Caco-2 (cell line): ENCODE measurements around the gene KCNC4. TPM values are rescaled to one million over a fixed set of nuclear protein-coding genes. Genes with fewer than 3 reads are reported as not detected.

ENCODE experiments used
- BruUV-seq: library from RNA; stranded (reverse); fragments of 400-500 nt; replicated peaks from 2 replicates; lab custom pipeline; 2021; lab: Mats Ljungman, UMichigan
- CTCF ChIA-PET: fragments of 300-600 bp; sonication (Branson Sonifier 250); formaldehyde crosslinking; loops from one replicate; lab custom pipeline; 2022; ENCODE audit warnings: antibody characterized with exemption; lab: Charles Lee
- POLR2A ChIA-PET: fragments of 300-600 bp; sonication (Branson Sonifier 250); formaldehyde crosslinking; loops from one replicate; lab custom pipeline; 2022; ENCODE audit warnings: antibody characterized with exemption; lab: Charles Lee
- DNase-seq, 2 experiments: peaks; one replicate each; pipeline versions ENCODE4 v3.0.0 to v3.0.0-alpha.2; 2020 to 2022
- H3K27me3 ChIP-seq: replicated peaks from 2 replicates; pipeline ENCODE4 v1.6.0; 2011; ENCODE audit warnings: low read length; ENCODE audit not compliant: control insufficient read depth, insufficient read depth
- H3K36me3 ChIP-seq: 2 replicates; pipeline ENCODE4 v1.5.1; 2011; ENCODE audit warnings: low read length; ENCODE audit not compliant: control insufficient read depth, insufficient read depth
- H3K4me1 ChIP-seq: fragments of 250-450 bp; sonication (Bioruptor Pico); 2 replicates; pipeline ENCODE4 v1.5.1; 2020; ENCODE audit warnings: mild to moderate bottlenecking
- H3K4me3 ChIP-seq: 2 replicates; pipeline ENCODE4 v1.5.1; 2011; ENCODE audit warnings: low read depth, mild to moderate bottlenecking, control low read depth, low read length
- H3K9me3 ChIP-seq: fragments of 250-450 bp; sonication (Bioruptor Pico); 2 replicates; pipeline ENCODE4 v1.5.1; 2020; ENCODE audit warnings: mild to moderate bottlenecking, moderate library complexity
- H3K27ac Mint-ChIP-seq: one replicate; pipeline ENCODE4 v1.8.0; 2022; ENCODE audit warnings: mixed read lengths; ENCODE audit not compliant: unreplicated experiment
- H3K27me3 Mint-ChIP-seq: one replicate; pipeline ENCODE4 v1.8.0; 2022; ENCODE audit warnings: mixed read lengths; ENCODE audit not compliant: insufficient read depth, unreplicated experiment
- H3K36me3 Mint-ChIP-seq: one replicate; pipeline ENCODE4 v1.8.0; 2022; ENCODE audit warnings: mild to moderate bottlenecking, mixed read lengths; ENCODE audit not compliant: insufficient read depth, unreplicated experiment
- H3K4me1 Mint-ChIP-seq: one replicate; pipeline ENCODE4 v1.8.0; 2022; ENCODE audit warnings: low read depth, mixed read lengths; ENCODE audit not compliant: unreplicated experiment
- H3K4me3 Mint-ChIP-seq: one replicate; pipeline ENCODE4 v1.8.0; 2022; ENCODE audit warnings: mild to moderate bottlenecking, moderate library complexity, mixed read lengths; ENCODE audit not compliant: unreplicated experiment
- H3K9me3 Mint-ChIP-seq: one replicate; pipeline ENCODE4 v1.8.0; 2022; ENCODE audit warnings: mixed read lengths; ENCODE audit not compliant: unreplicated experiment
- intact Hi-C: fragments of 100-400 bp; cut with micrococcal nuclease; formaldehyde crosslinking; loops from one replicate; pipeline ENCODE4 v1.10.0; 2022; ENCODE audit not compliant: unreplicated experiment
- total RNA-seq: library from RNA; stranded (reverse); gene quantifications from 2 replicates; pipeline ENCODE4 v1.2.3, GENCODE V29; 2022
- TF ChIP-seq, protein P1 (sequence below), 2 experiments: fragments of 200-600 bp in 1 of 2; IDR thresholded peaks; 1 replicate in 1 of 2; 2 replicates in 1 of 2; pipeline versions ENCODE4 v1.5.1 to v1.8.0; 2011 to 2022; ENCODE audit warnings: antibody characterized with exemption in 1 of 2, control low read depth in 1 of 2, inconsistent platforms in 1 of 2, low read depth in 1 of 2, low read length in 1 of 2, mild to moderate bottlenecking in 1 of 2, moderate library complexity in 1 of 2; ENCODE audit not compliant: insufficient read depth in 1 of 2, severe bottlenecking in 1 of 2, unreplicated experiment in 1 of 2

Gene KCNC4
- total RNA-seq, 1 experiment from 2014 or later = 5.3 TPM

DNA sequence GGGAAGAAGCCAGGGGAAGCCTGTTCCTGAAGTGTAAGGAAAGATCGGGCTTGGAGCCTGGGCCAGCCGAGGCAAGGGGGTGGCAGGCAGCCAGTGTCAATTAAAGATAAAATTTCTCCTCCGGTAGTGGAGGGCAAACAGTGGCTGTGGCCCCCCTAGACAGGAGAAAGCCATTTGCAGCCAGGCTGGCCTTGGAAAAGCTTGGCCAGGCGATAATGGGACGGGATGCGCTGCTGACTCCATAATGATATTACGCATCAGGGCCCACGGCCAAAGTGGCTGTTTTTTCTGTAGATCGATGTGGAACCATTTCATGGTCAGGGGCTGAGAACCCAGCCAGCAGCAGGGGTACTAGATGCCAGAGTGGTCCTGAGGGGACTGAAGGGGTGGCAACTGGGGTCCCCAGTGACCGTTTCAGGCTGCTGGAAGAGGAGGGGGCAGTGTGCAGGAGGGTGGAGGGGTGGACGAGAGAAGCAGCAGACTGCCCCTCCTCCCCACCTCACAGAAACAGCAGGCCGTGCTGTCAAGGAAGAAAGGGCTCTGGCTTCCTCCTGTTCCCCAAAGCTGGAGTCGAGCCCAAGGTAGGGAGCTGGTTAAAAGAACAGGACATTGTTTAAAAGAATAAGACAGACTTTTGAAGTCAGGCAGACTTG is 25.2 kb downstream of the KCNC4 start:
- intact Hi-C loops = no loop called here
- H3K27ac Mint-ChIP-seq = no peak overlapping the region
- Histone ChIP-seq H3K9me3 (no peaks in the 10 kb centered on the region), H3K27me3 (no peaks in the 10 kb centered on the region), H3K4me3 (no peak overlapping the region), H3K4me1 (peaks cover 7% of the 10 kb centered on the region; the same call in 1 of the 2 replicates), H3K36me3 (no peaks in the 10 kb centered on the region)
- no TSS peak for BruUV-seq
- H3K27me3 Mint-ChIP-seq = no peaks in the 10 kb centered on the region
- DNase-seq = no peak
- no peak overlapping the region for H3K4me3 Mint-ChIP-seq
- H3K9me3 Mint-ChIP-seq = no peaks in the 10 kb centered on the region
- no peaks in the 10 kb centered on the region for H3K4me1 Mint-ChIP-seq
- ChIA-PET CTCF (no interaction called here), POLR2A (no interaction called here)
- TF ChIP-seq, protein P1, sequence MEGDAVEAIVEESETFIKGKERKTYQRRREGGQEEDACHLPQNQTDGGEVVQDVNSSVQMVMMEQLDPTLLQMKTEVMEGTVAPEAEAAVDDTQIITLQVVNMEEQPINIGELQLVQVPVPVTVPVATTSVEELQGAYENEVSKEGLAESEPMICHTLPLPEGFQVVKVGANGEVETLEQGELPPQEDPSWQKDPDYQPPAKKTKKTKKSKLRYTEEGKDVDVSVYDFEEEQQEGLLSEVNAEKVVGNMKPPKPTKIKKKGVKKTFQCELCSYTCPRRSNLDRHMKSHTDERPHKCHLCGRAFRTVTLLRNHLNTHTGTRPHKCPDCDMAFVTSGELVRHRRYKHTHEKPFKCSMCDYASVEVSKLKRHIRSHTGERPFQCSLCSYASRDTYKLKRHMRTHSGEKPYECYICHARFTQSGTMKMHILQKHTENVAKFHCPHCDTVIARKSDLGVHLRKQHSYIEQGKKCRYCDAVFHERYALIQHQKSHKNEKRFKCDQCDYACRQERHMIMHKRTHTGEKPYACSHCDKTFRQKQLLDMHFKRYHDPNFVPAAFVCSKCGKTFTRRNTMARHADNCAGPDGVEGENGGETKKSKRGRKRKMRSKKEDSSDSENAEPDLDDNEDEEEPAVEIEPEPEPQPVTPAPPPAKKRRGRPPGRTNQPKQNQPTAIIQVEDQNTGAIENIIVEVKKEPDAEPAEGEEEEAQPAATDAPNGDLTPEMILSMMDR (IDR thresholded peaks at IDR 0.05; ENCODE audit: insufficient read depth in 1 of 2, low read depth in 1 of 2, low read length in 1 of 2, severe bottlenecking in 1 of 2, unreplicated experiment in 1 of 2) = no peak
- H3K36me3 Mint-ChIP-seq = no peaks in the 10 kb centered on the region

DNA sequence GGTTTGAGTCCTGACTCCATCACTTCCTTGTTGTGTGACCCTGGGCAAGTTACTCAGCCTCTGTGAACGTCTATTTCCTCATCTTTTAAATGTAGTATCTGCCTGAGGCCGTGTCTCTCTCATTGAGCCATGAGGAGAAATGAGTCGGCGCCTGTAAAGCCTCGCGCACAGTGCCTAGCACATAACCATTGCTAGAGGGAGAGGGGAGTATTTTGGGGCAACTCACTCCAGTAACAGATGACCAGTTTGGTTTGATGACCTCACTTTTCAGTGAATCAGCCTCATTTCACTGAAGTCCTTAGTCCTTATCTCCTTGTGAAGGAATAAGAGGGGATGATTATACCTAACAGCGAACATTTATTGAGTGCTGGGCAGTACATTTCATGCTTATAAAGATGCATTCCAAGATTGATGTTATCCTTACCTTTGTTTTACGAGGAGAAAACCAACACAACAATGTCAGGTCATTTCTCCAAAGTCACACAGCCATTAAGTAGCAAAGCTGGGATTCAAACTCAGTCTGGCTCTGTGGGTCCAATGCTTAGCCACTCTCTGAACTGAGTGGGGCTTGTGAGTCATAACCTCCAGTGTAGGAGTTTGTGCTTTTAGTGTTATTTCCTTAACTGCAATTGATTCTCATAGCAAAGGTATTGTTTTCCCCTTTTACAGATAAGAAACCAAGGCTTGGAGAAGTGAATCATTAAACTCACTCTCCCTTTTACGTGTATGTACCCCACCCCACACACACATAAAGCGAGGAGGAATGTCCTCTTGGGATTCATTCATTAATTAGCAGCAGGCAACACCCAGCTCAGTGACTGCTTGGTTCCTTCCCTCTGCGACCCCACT is 25.9 kb downstream of the KCNC4 start:
- no peaks in the 10 kb centered on the region for H3K27me3 Mint-ChIP-seq
- no peak overlapping the region for H3K4me3 ChIP-seq
- H3K4me1 Mint-ChIP-seq = no peaks in the 10 kb centered on the region
- H3K9me3 Mint-ChIP-seq = no peaks in the 10 kb centered on the region
- TF ChIP-seq, protein P1 (IDR thresholded peaks at IDR 0.05; ENCODE audit: insufficient read depth in 1 of 2, low read depth in 1 of 2, low read length in 1 of 2, severe bottlenecking in 1 of 2, unreplicated experiment in 1 of 2) = no peak
- no TSS peak for BruUV-seq
- H3K27me3 ChIP-seq = no peaks in the 10 kb centered on the region
- no peak overlapping the region for H3K4me3 Mint-ChIP-seq
- H3K36me3 Mint-ChIP-seq = no peaks in the 10 kb centered on the region
- no peaks in the 10 kb centered on the region for H3K36me3 ChIP-seq
- intact Hi-C loops = no loop called here
- ChIA-PET CTCF (no interaction called here), POLR2A (no interaction called here)
- no peak for DNase-seq
- H3K9me3 ChIP-seq = no peaks in the 10 kb centered on the region
- no peak overlapping the region for H3K27ac Mint-ChIP-seq
- H3K4me1 ChIP-seq = peaks cover 7% of the 10 kb centered on the region; the same call in 1 of the 2 replicates

DNA sequence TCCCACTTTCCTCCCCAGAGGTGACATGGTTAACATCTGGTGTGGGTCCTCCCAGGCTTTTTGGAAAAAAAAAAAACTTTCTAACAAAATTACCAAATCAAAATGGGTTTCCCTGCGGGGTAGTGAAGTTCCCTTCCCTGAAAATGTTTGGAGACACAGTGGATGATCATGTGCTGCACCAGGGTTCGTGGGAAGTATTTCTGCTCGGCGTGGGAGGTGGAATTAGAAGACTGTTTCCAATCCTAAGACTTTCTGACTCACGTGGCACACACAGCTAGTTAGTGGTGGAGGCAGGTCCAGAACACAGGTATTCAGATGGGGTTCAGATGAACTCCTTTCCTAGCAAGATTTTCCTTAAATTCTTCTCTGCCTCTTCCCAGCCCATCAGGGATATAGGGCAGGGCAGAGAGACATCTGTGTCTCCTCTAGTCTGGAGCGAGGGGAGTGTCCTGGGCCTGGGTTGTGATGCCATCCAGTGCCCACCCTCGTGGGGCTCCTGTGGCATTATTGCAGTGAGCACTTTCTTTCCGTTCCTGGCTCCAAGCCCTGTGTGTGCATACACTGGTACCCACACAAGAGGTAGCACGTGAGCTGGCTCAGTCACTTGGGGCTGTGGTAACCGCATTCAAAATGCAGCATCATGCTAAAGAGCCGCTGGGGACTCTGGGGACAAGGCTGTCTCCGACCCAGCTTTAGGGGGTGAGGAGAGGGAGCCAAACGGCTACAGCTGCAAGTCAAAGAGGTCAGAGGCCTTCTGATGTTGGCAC is 27.5 kb downstream of the KCNC4 start:
- Histone ChIP-seq H3K36me3 (no peaks in the 10 kb centered on the region), H3K4me1 (peaks cover 7% of the 10 kb centered on the region; the same call in 1 of the 2 replicates), H3K9me3 (no peaks in the 10 kb centered on the region), H3K27me3 (no peaks in the 10 kb centered on the region), H3K4me3 (no peak overlapping the region)
- no peaks in the 10 kb centered on the region for H3K4me1 Mint-ChIP-seq
- no peaks in the 10 kb centered on the region for H3K36me3 Mint-ChIP-seq
- H3K4me3 Mint-ChIP-seq = no peak overlapping the region
- H3K9me3 Mint-ChIP-seq = no peaks in the 10 kb centered on the region
- ChIA-PET POLR2A (no interaction called here), CTCF (no interaction called here)
- DNase-seq = no peak
- H3K27me3 Mint-ChIP-seq = no peaks in the 10 kb centered on the region
- no peak overlapping the region for H3K27ac Mint-ChIP-seq
- TF ChIP-seq, protein P1 (IDR thresholded peaks at IDR 0.05; ENCODE audit: insufficient read depth in 1 of 2, low read depth in 1 of 2, low read length in 1 of 2, severe bottlenecking in 1 of 2, unreplicated experiment in 1 of 2) = no peak
- no TSS peak for BruUV-seq
- intact Hi-C loops = no loop called here
